ENCODE results near the gene INTS1.

Gene INTS1

DNA sequence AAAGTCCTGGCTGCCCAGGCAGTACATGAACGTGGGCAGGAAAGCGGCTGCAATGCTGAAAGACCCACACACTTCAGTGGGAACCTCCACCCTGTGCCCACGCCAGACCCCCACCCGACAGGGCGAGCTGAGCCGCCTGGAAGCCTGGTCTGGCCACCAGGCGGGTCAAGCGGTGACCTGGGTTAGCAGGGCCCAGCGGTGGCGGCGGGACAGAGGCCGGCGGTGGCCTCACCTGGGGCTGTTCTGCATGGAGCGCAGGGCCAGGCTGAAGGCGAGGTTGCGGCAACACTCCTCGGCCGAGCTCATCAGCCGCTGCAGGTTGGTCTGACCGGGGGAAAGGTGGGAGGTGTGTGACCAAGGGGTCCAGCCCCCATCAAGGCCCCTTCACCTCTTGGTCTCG, 33.3 kb downstream of the INTS1 start:
- peaks cover 38% of the 10 kb centered on the region for H3K36me3 ChIP-seq (replicated peaks)
- no peak overlapping the region for H3K27ac ChIP-seq
- H3K27me3 ChIP-seq (replicated peaks): no peaks in the 10 kb centered on the region
- no peak overlapping the region for H3K4me3 ChIP-seq (ENCODE audit: low read depth, low read length)
- in situ Hi-C loops (cut with HindIII; ENCODE audit: low pct_ligation_motif_present, low sequenced_read_pairs): no loop called here
- DNase-seq: no peak
- TF ChIP-seq, protein P1, sequence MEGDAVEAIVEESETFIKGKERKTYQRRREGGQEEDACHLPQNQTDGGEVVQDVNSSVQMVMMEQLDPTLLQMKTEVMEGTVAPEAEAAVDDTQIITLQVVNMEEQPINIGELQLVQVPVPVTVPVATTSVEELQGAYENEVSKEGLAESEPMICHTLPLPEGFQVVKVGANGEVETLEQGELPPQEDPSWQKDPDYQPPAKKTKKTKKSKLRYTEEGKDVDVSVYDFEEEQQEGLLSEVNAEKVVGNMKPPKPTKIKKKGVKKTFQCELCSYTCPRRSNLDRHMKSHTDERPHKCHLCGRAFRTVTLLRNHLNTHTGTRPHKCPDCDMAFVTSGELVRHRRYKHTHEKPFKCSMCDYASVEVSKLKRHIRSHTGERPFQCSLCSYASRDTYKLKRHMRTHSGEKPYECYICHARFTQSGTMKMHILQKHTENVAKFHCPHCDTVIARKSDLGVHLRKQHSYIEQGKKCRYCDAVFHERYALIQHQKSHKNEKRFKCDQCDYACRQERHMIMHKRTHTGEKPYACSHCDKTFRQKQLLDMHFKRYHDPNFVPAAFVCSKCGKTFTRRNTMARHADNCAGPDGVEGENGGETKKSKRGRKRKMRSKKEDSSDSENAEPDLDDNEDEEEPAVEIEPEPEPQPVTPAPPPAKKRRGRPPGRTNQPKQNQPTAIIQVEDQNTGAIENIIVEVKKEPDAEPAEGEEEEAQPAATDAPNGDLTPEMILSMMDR (IDR thresholded peaks at IDR 0.05; ENCODE audit: low read depth, low read length, missing control alignments): no peak

DNA sequence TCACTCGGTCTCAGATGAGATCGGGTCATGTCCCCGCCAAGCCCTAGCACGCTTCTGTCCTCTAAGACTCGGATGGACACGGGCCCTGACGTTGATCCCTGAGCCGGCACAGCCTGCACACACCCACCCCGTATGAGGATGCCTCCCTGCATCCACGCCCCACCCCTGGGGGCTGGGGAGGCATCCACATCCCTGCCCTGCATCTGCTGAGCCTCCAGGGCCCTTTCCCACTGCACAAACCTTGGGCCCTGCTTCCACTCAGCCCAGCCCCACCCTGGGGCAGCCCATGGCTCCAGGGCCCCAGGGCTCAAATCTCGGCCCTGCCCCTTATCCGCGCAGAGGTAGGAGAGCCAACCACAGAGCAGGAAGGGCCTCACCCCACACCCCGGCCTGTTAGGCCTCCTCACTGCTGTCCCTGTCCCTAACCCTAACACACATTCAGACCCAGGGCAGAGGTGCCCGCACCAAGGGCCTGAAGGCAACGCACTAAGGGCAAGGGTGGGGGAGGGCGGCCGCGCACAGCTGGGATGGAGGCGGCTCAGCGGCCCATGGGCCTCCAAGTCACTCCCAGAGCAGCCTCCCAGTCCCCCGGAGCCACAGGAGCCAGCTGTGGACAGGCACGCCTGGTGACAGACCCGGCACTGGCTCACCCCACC, 35.4 kb downstream of the INTS1 start:
- H3K27me3 ChIP-seq (replicated peaks): no peaks in the 10 kb centered on the region
- peaks cover 28% of the 10 kb centered on the region for H3K36me3 ChIP-seq (replicated peaks)
- H3K4me3 ChIP-seq (ENCODE audit: low read depth, low read length): no peak overlapping the region
- H3K27ac ChIP-seq: no peak overlapping the region
- TF ChIP-seq, protein P1 (IDR thresholded peaks at IDR 0.05; ENCODE audit: low read depth, low read length, missing control alignments): no peak
- in situ Hi-C loops (cut with HindIII; ENCODE audit: low pct_ligation_motif_present, low sequenced_read_pairs): no loop called here
- no peak for DNase-seq

DNA sequence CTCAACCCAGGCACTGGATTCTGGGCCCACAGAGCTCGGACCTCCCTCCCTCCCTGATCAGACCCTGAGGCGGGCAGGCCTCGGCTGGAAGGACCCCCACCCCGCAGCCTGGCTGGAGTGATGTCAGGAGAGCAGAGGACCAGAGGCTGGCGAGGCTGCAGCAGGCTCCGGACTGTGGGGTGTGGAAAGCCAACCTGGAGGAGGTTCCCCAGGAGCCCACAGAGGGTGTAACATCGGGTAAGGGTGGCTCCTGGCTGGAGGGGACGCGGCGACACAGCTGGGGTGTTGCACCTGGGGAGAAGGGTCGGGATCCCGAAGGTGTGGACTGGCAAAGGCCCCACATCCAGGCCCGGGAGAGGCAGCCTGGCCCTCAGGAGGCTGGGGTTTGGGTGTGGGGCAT, 36.0 kb downstream of the INTS1 start:
- Histone ChIP-seq H3K27ac (no peak overlapping the region), H3K36me3 (replicated peaks) (peaks cover 22% of the 10 kb centered on the region), H3K27me3 (replicated peaks) (no peaks in the 10 kb centered on the region), H3K4me3 (ENCODE audit: low read depth, low read length) (no peak overlapping the region)
- no peak for DNase-seq
- in situ Hi-C loops (cut with HindIII; ENCODE audit: low pct_ligation_motif_present, low sequenced_read_pairs): no loop called here
- TF ChIP-seq, protein P1 (IDR thresholded peaks at IDR 0.05; ENCODE audit: low read depth, low read length, missing control alignments): no peak

DNA sequence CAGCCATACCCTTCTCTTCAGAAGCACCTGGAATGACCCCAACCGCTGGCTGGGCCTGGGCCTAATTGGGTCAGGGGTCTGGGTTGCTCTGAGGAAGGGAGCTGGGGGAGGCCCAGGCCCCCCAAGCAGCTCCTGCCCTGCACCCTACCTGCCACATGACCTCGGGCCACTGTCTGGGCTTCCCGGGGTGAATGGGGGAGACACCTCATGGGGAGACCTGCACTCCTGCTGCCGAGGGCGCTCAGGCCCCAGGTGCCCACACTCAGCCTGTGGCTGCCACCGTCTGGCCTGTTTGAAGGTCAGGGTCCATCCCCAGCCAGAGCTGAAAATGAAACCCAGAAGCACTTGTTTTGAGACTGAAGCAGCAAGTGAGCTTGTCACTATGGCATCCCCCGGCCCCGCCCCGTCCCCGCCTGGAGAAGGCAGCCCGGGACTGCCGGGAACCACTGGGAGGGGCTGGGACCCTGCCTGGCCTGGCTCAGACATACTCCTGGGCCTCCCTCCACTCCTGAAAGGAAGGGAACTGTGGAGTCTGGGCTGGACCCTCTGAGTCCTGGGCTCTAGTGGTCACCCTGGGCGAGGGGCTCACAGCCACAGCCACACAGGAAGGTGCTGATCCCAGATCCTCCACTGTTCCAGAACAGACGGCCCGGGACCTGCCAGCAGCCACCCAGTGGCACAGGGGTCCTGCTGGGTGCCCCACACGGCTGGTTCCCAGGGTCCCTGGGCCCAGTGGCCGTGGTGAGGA, 37.5 kb downstream of the INTS1 start:
- H3K27ac ChIP-seq: no peak overlapping the region
- in situ Hi-C loops (cut with HindIII; ENCODE audit: low pct_ligation_motif_present, low sequenced_read_pairs): no loop called here
- TF ChIP-seq, protein P1 (IDR thresholded peaks at IDR 0.05; ENCODE audit: low read depth, low read length, missing control alignments): no peak

DNA sequence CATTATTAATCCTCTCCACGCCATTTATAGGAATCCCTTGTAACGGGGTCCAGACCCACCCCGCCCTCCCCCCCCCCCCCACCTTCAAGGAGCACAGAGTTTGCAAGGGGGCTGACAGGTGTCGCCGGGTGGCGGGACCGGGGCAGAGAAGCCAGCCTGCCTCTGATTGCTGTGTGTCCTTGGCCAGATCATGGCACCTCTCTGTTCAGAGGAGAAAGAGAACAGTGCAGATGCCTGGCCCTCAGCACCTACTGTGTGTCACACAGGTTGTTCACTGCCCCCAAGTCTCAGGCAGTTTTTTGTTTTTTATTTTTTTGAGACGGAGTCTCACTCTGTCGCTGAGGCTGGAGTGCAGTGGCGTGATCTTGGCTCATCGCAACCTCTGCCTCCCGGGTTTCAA, 39.5 kb downstream of the INTS1 start:
- no peaks in the 10 kb centered on the region for H3K27me3 ChIP-seq (replicated peaks)
- H3K4me3 ChIP-seq (ENCODE audit: low read depth, low read length): no peak overlapping the region
- no peaks in the 10 kb centered on the region for H3K36me3 ChIP-seq (replicated peaks)
- DNase-seq: no peak
- TF ChIP-seq, protein P1 (IDR thresholded peaks at IDR 0.05; ENCODE audit: low read depth, low read length, missing control alignments): no peak
- in situ Hi-C loops (cut with HindIII; ENCODE audit: low pct_ligation_motif_present, low sequenced_read_pairs): no loop called here
- H3K27ac ChIP-seq: no peak overlapping the region

More for the DNA sequence above, 37.5 kb downstream of the INTS1 start:
- Histone ChIP-seq H3K4me3 (ENCODE audit: low read depth, low read length) (no peak overlapping the region), H3K36me3 (replicated peaks) (peaks cover 14% of the 10 kb centered on the region), H3K27me3 (replicated peaks) (no peaks in the 10 kb centered on the region)
- peak; percentile 45 for DNase-seq
